CD8-positive, alpha-beta memory T cell (primary cell): ENCODE measurements around the gene AMBRA1. TPM values are rescaled to one million over a fixed set of nuclear protein-coding genes. Genes with fewer than 3 reads are reported as not detected.

Source experiments
- CTCF ChIA-PET: fragments of 350-600 bp; sonication (Branson Sonifier 250); formaldehyde crosslinking; loops from one replicate; lab custom pipeline; 2021; ENCODE audit warnings: antibody characterized with exemption; lab: Charles Lee
- POLR2A ChIA-PET: fragments of 350-600 bp; sonication (Branson Sonifier 250); formaldehyde crosslinking; loops from one replicate; lab custom pipeline; 2021; ENCODE audit warnings: antibody characterized with exemption; lab: Charles Lee
- DNase-seq, 5 donors: peaks; one replicate each; pipeline versions ENCODE4 v3.0.0 to v3.0.0-alpha.2; 2020 to 2022; ENCODE audit warnings: mixed read lengths in 1 of 5
- H3K27ac ChIP-seq: one replicate; pipeline ENCODE4 v1.7.0; 2013; ENCODE audit warnings: low read depth, mild to moderate bottlenecking, low read length, moderate library complexity
- H3K27me3 ChIP-seq: 2 replicates; pipeline ENCODE4 v1.7.0; 2013; ENCODE audit warnings: low read length, mild to moderate bottlenecking; ENCODE audit not compliant: insufficient read depth, poor library complexity, severe bottlenecking
- H3K36me3 ChIP-seq: 2 replicates; pipeline ENCODE4 v1.7.0; 2013; ENCODE audit warnings: mild to moderate bottlenecking, low read length, moderate library complexity; ENCODE audit not compliant: insufficient read depth
- H3K4me1 ChIP-seq: 2 replicates; pipeline ENCODE4 v1.7.0; 2013; ENCODE audit warnings: mild to moderate bottlenecking, low read length, moderate library complexity; ENCODE audit not compliant: insufficient read depth
- H3K4me3 ChIP-seq: 2 replicates; pipeline ENCODE4 v1.7.0; 2013; ENCODE audit warnings: mild to moderate bottlenecking, low read length
- H3K9me3 ChIP-seq: 2 replicates; pipeline ENCODE4 v1.7.0; 2013; ENCODE audit warnings: mild to moderate bottlenecking, low read length
- H3K27ac Mint-ChIP-seq, 8 donors: one replicate each; pipeline ENCODE4 v1.8.0; 2020 to 2021; ENCODE audit warnings: mixed read lengths in 8 of 8, mild to moderate bottlenecking in 6 of 8, inconsistent platforms in 3 of 8, moderate library complexity in 3 of 8
- H3K27me3 Mint-ChIP-seq, 2 donors: one replicate each; pipeline ENCODE4 v1.8.0; 2020 to 2021; ENCODE audit warnings: mixed read lengths in 2 of 2, mild to moderate bottlenecking in 1 of 2, moderate library complexity in 1 of 2
- H3K36me3 Mint-ChIP-seq, 3 donors: one replicate each; pipeline ENCODE4 v1.8.0; 2020 to 2021; ENCODE audit warnings: mixed read lengths in 3 of 3, inconsistent platforms in 1 of 3, mild to moderate bottlenecking in 1 of 3
- H3K4me1 Mint-ChIP-seq, 3 donors: one replicate each; pipeline ENCODE4 v1.8.0; 2020 to 2021; ENCODE audit warnings: mixed read lengths in 3 of 3, inconsistent platforms in 1 of 3, mild to moderate bottlenecking in 1 of 3
- H3K4me3 Mint-ChIP-seq, 7 donors: one replicate each; pipeline ENCODE4 v1.8.0; 2020 to 2021; ENCODE audit warnings: mixed read lengths in 7 of 7, mild to moderate bottlenecking in 6 of 7, moderate library complexity in 4 of 7, inconsistent platforms in 2 of 7
- H3K9me3 Mint-ChIP-seq, 5 donors: one replicate each; pipeline ENCODE4 v1.8.0; 2020 to 2022; ENCODE audit warnings: mixed read lengths in 5 of 5, mild to moderate bottlenecking in 3 of 5, moderate library complexity in 2 of 5, inconsistent platforms in 1 of 5
- polyA plus RNA-seq: library from polyadenylated mRNA; unstranded; fragments of 300-500 nt; fragmentation: Illumina TruSeq; gene quantifications from one replicate; pipeline ENCODE4 v1.2.3, GENCODE V29; 2021
- total RNA-seq, 2 experiments: library from RNA; stranded (reverse); gene quantifications; one replicate each; pipeline ENCODE4 v1.2.3, GENCODE V29; 2021

AMBRA1 gene
- total and polyA plus RNA-seq, 3 experiments from 2014 or later: 13.6 to 33.3 (median 31.3) TPM

GRCh38 chr11:46456269-46457001 is 137.4 kb downstream of the AMBRA1 start:
- Histone ChIP-seq H3K36me3 (no peaks in the 10 kb centered on the region), H3K27me3 (no peaks in the 10 kb centered on the region), H3K27ac (no peak overlapping the region), H3K9me3 (no peaks in the 10 kb centered on the region), H3K4me1 (no peaks in the 10 kb centered on the region), H3K4me3 (no peak overlapping the region)
- ChIA-PET CTCF (no interaction called here), POLR2A (no interaction called here)
- no peaks in the 10 kb centered on the region for H3K27me3 Mint-ChIP-seq
- no peaks in the 10 kb centered on the region for H3K9me3 Mint-ChIP-seq
- DNase-seq: no peak
- H3K27ac Mint-ChIP-seq: peak overlapping the region in 1 of 8 donors; percentile 20
- H3K4me1 Mint-ChIP-seq: peaks cover 0 to 30% (median 5%) of the 10 kb centered on the region in 3 donors
- H3K4me3 Mint-ChIP-seq: no peak overlapping the region
- H3K36me3 Mint-ChIP-seq: peaks cover 0 to 13% (median 6%) of the 10 kb centered on the region in 3 donors

GRCh38 chr11:46455834-46456233 is 138.0 kb downstream of the AMBRA1 start:
- H3K27ac Mint-ChIP-seq: peak overlapping the region in 3 of 8 donors; percentile 4 to 26 (median 20)

GRCh38 chr11:46452918-46453517 is 140.8 kb downstream of the AMBRA1 start:
- Histone ChIP-seq H3K27ac (no peak overlapping the region), H3K4me1 (no peaks in the 10 kb centered on the region), H3K27me3 (no peaks in the 10 kb centered on the region), H3K4me3 (no peak overlapping the region), H3K36me3 (no peaks in the 10 kb centered on the region), H3K9me3 (no peaks in the 10 kb centered on the region)
- Mint-ChIP-seq H3K27me3 (no peaks in the 10 kb centered on the region), H3K36me3 (peaks cover 0 to 20% (median 3%) of the 10 kb centered on the region in 3 donors), H3K4me3 (no peak overlapping the region), H3K4me1 (peaks cover 20 to 55% (median 20%) of the 10 kb centered on the region in 3 donors), H3K27ac (peak overlapping the region in 1 of 8 donors; percentile 9), H3K9me3 (no peaks in the 10 kb centered on the region)
- POLR2A ChIA-PET: no interaction called here
- CTCF ChIA-PET: no interaction called here
- no peak for DNase-seq

More at GRCh38 chr11:46455834-46456233, 138.0 kb downstream of the AMBRA1 start:
- POLR2A ChIA-PET: no interaction called here
- CTCF ChIA-PET: no interaction called here
- no peaks in the 10 kb centered on the region for H3K27me3 ChIP-seq
- DNase-seq: no peak
- no peak overlapping the region for H3K4me3 ChIP-seq
- no peaks in the 10 kb centered on the region for H3K9me3 Mint-ChIP-seq
- no peaks in the 10 kb centered on the region for H3K36me3 ChIP-seq
- H3K4me1 Mint-ChIP-seq: peaks cover under 1 to 34% (median 5%) of the 10 kb centered on the region in 3 donors
- H3K4me1 ChIP-seq: no peaks in the 10 kb centered on the region
- H3K36me3 Mint-ChIP-seq: peaks cover 0 to 14% (median 4%) of the 10 kb centered on the region in 3 donors
- no peaks in the 10 kb centered on the region for H3K27me3 Mint-ChIP-seq
- H3K27ac ChIP-seq: no peak overlapping the region
- no peaks in the 10 kb centered on the region for H3K9me3 ChIP-seq
- no peak overlapping the region for H3K4me3 Mint-ChIP-seq

GRCh38 chr11:46451759-46452158 is 142.1 kb downstream of the AMBRA1 start:
- no peaks in the 10 kb centered on the region for H3K9me3 Mint-ChIP-seq
- Histone ChIP-seq H3K9me3 (no peaks in the 10 kb centered on the region), H3K4me3 (no peak overlapping the region), H3K27ac (no peak overlapping the region), H3K4me1 (no peaks in the 10 kb centered on the region), H3K27me3 (no peaks in the 10 kb centered on the region), H3K36me3 (no peaks in the 10 kb centered on the region)
- peaks cover 22 to 51% (median 25%) of the 10 kb centered on the region in 3 donors for H3K4me1 Mint-ChIP-seq
- H3K36me3 Mint-ChIP-seq: peaks cover 0 to 15% (median 2%) of the 10 kb centered on the region in 3 donors
- no peak for DNase-seq
- H3K27ac Mint-ChIP-seq: peak overlapping the region in 3 of 8 donors; percentile 18 to 81 (median 61)
- no peaks in the 10 kb centered on the region for H3K27me3 Mint-ChIP-seq
- POLR2A ChIA-PET: no interaction called here
- no peak overlapping the region for H3K4me3 Mint-ChIP-seq
- CTCF ChIA-PET: no interaction called here

DNA sequence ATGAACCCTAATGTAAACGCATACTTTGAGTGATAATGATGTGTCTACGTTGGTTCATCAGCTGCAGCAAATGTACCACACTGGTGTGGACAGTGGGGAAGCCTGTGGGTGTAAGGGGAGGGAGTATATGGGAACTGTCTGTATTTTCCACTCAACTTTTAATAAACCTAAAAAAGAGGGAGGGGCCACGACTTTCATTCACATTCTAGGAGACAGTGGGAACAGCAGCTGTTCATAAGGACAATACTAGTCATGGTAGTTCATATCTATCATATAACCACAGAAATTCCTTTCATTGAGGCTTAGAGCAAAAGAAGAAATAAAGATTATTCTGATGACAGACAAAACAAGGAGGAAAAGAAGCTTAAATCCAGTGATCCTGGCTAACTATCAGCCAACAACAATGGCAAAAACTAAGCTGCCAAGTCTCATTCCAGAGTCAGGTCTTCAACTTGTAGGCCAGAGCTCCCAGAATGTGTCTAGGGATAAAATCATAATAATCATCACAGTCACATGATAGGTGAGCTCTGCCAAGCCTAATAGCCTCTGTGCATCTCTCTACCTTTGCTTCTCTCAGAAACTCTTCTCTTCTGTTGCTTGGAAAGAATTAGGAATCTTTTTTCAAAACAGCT is 142.9 kb downstream of the AMBRA1 start:
- Mint-ChIP-seq H3K27me3 (no peaks in the 10 kb centered on the region), H3K27ac (no peak overlapping the region)
- POLR2A ChIA-PET: no interaction called here

DNA sequence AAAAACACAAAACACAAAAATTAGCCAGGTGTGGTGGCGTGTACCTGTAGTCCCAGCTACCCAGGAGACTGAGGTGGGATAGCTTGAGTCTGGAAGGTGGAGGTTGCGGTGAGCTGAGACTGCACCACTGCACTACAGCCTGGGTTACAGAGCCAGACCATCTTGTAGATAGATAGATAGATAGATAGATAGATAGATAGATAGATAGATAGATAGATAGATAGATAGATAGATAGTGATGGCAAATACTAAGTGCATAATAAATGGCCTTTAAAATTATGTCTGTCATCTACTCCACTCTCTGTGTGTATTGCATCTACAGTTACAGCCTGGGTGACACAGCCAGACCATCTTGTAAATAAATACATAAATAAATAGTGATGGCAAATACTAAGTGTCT is 146.3 kb downstream of the AMBRA1 start:
- ChIA-PET CTCF (no interaction called here), POLR2A (no interaction called here)
- H3K27ac ChIP-seq: no peak overlapping the region
- Mint-ChIP-seq H3K27ac (no peak overlapping the region), H3K36me3 (peaks cover under 1 to 27% (median 9%) of the 10 kb centered on the region in 3 donors), H3K4me1 (peaks cover 25 to 51% (median 26%) of the 10 kb centered on the region in 3 donors), H3K27me3 (no peaks in the 10 kb centered on the region), H3K4me3 (no peak overlapping the region), H3K9me3 (no peaks in the 10 kb centered on the region)
- no peaks in the 10 kb centered on the region for H3K4me1 ChIP-seq
- no peaks in the 10 kb centered on the region for H3K27me3 ChIP-seq
- H3K9me3 ChIP-seq: no peaks in the 10 kb centered on the region
- DNase-seq: no peak
- H3K36me3 ChIP-seq: peaks cover 4% of the 10 kb centered on the region
- no peak overlapping the region for H3K4me3 ChIP-seq

More for the DNA sequence above, 142.9 kb downstream of the AMBRA1 start:
- Mint-ChIP-seq H3K36me3 (peaks cover 0 to 15% (median 2%) of the 10 kb centered on the region in 3 donors), H3K4me3 (peak overlapping the region in 1 of 7 donors; percentile 5), H3K9me3 (no peaks in the 10 kb centered on the region), H3K4me1 (peaks cover 25 to 53% (median 26%) of the 10 kb centered on the region in 3 donors)
- DNase-seq: no peak
- Histone ChIP-seq H3K36me3 (no peaks in the 10 kb centered on the region), H3K4me3 (no peak overlapping the region), H3K4me1 (no peaks in the 10 kb centered on the region), H3K27ac (no peak overlapping the region), H3K27me3 (no peaks in the 10 kb centered on the region), H3K9me3 (no peaks in the 10 kb centered on the region)
- CTCF ChIA-PET: no interaction called here

- no peak for DNase-seq
- H3K4me3 Mint-ChIP-seq: no peak overlapping the region
- H3K36me3 ChIP-seq: peaks cover 4% of the 10 kb centered on the region
- H3K4me1 Mint-ChIP-seq: peaks cover 25 to 39% (median 26%) of the 10 kb centered on the region in 3 donors
- H3K27me3 ChIP-seq: no peaks in the 10 kb centered on the region
- H3K4me1 ChIP-seq: no peaks in the 10 kb centered on the region
- H3K36me3 Mint-ChIP-seq: peaks cover 4 to 35% (median 12%) of the 10 kb centered on the region in 3 donors
- ChIA-PET POLR2A (no interaction called here), CTCF (no interaction called here)
- no peak overlapping the region for H3K4me3 ChIP-seq
- no peak overlapping the region for H3K27ac ChIP-seq
- no peaks in the 10 kb centered on the region for H3K27me3 Mint-ChIP-seq
- no peaks in the 10 kb centered on the region for H3K9me3 ChIP-seq
- no peaks in the 10 kb centered on the region for H3K9me3 Mint-ChIP-seq
- H3K27ac Mint-ChIP-seq: peak overlapping the region in 3 of 8 donors; percentile 6 to 70 (median 19)
These were observed 147.7 kb downstream of the AMBRA1 start for GRCh38 chr11:46445920-46446771.
